ENCODE results near the gene TRPM1.

The TRPM1 gene

DNA sequence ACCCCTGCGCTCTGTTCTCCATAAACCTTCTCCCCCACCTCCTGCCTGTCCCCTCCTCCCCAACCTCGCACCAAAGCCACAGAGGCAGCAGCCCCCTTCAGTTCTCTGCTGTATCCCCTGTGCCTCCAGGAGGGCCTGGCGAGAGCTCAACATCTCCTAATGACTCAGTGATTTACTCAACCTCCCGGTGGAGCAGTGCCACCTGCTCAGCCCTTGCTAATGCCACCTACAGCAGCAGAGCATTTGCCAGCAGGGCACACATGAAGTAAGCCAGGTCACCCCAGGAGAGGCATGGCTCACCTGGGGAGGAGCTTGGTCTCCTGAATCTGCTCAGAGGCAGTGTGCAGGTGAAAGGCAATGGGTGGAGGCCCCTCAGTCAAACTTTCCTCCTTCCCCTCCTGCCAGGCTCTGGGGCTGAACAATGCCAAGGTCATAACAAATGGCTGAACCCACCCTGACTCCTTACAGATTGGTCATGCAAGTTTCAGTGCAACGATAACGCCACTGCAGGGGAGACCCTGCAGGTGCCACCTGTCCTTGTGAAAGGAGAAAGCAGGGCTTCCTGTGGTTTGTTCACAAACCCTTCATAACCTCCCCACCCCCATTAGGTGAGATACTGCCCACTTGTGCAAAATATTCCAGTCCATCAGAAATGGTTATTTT, 19.8 kb downstream of the TRPM1 start:
- DNase-seq, result no peak

DNA sequence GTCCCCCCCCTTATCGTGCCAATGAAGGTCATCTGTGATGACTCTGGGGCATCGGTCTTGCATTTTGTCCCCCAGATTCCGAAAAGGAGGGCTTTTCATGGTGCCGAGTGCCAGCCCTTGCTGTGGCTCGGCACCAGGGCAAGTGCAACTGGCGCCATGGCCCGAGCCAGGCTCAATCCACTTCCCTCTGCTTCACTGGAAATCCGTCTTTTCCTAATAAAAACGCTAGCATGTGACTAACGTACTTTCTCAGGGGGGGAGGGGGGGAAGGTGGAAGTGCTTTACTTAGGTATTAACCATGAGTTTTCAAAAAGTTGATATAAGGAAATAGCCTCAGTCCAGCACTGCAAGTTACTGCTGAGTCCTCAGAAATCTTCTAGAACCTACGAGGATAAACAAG, 20.5 kb downstream of the TRPM1 start:
- no peak for DNase-seq

DNA sequence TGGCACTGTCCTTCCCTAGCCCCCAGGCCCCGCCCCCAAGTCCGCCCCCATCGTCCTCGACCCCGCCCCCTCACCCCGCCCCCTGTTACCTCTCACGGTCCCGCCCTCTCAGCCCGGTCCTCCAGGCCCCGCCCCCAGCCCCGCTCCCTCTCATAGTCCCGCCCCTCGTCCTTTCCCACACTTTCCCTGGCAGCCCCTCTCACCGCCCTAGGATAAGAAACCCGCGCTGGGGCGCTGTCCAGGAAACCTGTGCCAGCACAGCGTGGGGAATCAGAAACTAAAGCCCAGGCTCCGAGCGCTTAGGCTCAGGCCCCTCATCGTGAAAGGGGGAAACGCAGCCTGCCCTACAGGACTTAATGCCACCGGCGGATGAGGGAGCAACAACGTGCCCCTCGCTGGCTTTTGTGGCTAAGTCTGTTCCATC, 20.9 kb downstream of the TRPM1 start:
- peak; percentile 89 for DNase-seq

DNA sequence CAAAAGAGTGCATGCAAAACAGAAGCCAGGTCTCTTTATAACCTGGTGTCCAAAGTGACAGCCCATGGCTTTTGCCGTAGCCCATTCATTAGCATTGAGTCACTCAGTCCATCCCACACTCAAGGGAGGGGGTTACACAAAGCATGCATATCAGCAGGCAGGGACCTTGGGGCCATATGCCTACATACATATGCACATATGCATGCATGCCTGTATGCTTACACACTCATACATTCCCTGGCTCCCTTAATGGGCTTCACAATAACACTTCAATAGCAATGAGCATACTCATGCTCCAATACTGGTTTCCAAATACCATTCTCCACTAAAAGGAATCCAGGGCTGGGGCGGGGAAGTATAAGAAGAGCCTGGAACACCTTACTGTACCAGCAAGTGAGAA, 22.0 kb downstream of the TRPM1 start:
- peak; percentile 86 for DNase-seq

DNA sequence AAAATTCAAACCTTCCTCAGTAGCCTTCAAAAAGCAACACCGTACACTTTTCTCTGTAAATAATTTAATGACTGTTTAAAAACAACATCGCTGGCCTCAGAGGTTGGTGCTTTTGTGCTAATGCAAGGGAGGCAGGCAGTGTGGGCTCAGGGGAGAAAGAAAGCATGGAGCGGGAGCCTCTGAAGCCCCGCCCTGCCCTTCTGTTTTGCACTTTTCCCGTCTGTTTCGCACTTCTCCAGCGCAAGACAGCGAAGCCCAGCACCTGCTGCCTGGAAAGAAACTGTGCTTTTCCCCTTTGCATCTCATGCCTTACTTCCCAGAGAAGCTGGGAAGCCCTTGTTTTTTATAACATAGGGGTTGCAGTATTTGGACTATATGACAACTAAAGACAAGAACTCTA, 23.1 kb downstream of the TRPM1 start:
- no peak for DNase-seq

DNA sequence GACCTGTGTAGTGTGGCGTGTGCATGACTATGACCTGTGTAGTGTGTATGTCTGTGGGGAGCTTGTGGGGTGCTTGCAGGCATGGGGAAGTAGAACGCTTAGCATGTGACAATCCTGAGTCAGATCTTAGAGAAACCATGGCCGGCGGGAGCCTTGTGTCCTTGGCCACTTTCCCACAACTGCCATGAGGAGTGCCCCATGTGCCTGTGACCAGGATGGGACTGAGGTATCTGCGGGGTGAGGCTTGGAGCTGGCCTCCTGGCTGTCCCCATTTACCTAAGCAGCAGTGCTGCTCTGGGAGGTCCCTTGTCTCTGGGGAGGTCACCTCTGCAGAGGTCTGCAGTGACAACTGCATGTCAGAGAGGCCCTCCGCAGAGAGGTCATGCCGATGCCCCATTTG, 23.6 kb downstream of the TRPM1 start:
- DNase-seq, result no peak

DNA sequence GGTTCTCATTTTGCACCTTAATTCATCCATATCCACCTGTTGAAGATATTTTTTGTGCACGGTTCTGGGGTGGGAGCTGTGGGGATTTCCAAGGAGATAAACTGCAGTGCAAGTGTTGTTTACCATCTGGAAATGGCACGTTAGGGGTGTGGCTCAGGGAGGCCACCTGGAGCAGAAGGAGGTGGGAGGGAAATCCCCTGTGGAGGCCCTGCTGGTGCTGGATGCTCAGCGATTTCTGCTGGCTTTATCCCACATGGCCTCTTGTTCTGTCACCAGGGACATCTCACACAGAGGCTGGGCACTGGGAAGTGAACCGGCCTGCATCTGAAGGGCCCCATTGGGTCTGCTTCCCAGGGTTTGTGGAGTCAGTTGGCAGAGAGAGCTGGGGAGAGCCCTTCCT, 24.3 kb downstream of the TRPM1 start:
- no peak for DNase-seq

DNA sequence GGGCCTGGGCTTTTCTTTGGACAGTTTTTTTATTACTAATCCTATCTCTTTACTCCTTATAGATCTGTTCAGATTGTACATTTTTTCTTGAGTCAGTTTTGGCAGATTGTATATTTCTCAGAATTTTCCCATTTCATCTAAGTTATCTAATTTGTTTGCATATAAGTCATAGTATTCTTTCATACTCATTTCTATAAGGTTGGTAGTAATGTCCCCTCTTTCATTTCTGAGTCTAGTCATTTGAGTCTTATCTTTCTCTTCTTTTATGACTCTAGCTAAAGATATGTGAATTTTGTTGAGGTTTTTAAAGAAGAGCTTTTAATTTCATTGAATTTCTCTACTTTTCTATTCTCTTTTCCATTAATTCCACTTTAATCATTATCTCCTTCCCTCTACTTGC, 27.2 kb downstream of the TRPM1 start:
- no peak for DNase-seq

DNA sequence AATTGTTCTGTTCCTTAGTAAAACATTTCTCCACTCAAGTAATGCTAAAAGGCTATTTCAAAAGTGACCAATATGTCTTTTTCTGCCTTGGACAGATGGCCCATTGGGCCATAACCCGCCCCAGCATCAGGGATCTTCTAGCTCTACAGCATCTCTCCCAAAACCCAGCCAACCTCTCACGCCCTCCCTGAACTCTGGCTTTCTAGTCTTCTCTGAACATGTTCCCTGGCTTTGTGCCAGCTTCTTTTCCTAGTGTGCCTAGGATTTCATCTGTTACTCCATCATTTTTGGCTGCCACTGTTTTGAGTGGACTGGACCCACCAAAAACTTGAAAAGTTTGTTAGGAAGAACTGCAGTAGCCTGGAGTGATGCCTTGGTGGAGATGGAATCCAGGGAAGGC, 30.7 kb downstream of the TRPM1 start:
- DNase-seq, result no peak

DNA sequence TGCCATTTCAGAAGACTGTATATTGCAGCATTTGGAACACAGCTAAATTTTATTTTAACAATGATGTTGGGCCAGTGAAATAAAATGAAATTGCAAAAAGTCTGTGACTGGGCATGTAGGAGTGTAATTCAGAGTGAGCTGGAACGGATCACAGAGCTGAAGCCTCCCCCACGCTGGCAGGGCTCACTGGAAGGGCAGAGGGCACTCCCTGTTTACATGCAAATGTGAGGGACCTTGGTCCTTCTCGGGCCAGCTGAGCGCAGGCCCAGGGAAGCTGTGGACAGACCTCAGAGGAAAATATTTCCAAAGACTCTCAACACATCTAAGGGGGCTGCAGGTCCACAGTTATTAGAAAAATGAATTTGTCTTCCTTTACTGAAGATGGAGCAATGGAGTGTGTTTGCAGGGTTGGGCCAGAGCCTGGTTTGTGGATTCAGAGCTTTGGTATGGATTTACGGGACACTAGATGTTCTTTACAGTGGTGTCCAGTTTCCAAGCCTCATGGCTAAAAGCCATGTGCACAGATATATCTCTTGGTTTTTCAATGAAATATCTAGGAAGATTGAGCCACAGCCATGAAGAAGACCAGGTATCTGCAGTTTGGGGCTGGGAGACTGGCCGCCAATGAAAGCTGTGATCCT, 32.0 kb downstream of the TRPM1 start:
- no peak for DNase-seq

DNA sequence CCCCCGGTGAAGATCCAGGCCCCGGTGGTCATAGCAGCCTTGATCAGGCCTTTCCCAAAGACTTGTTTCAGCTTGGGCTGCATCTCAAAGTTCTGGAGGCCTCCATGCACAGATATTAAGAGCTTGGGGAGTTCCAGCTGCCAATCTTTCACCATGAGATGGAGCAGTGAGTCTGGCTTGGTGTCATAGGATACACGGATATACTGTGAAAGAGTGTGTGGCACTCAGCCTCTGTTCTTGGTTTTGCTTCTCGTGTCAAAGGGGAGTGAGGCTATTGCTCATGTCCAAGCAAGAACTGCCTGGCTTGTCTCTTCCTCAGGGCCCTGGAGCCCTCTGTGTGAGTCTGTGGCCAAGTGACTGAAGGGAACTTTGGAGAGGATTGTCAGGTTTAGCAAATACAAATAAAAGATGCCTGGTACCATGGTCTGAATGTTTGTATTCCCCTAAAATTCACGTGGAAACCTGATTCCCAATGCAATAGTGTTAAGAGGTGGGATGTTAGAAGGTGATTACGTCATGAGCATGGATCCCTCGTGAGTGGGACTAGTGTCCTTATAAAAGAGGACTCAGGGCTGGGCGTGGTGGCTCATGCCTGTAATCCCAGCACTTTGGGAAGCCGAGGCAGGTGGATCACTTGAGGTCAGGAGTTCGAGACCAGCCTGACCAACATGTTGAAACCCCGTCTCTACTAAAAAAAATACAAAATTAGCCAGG, 33.5 kb downstream of the TRPM1 start:
- DNase-seq, result no peak

DNA sequence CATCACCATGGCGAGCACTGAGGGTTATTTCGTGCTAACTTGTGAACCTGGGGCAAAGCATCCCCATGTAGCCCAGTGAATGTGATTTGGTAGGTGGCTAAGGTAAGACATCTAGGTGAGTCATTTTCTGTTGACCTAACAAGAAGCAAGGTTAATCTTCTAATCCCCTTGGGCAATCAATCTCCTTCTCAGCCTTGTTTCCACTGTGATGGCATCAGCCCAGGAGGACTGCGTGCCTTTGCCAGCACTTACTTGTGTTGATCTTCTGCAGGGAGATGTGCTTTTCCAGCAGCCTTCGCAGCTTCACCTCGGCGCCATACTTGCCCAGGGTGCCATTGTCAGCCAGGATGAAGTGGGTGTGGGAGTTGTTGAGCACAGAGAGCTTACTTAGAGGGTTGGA, 35.7 kb downstream of the TRPM1 start:
- DNase-seq, result no peak

DNA sequence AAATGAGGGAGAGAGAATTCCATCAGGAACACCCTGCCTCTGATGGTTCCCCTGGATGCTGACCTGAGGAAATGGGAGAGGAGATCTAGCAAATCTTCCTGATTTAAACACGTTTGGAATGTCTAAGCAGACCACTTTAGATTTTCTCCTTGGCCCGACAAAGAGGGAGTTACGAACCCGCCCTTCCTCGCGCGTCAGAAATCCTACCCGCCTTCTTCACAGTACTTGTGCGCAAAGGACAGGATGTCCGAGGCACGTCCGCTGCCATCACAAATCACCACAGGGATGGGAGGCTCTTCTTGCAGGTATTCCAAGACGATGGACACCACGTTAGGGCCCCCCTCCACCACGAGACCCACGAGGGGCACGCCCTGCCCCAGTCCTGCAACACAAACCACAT, 38.6 kb downstream of the TRPM1 start:
- no peak for DNase-seq

DNA sequence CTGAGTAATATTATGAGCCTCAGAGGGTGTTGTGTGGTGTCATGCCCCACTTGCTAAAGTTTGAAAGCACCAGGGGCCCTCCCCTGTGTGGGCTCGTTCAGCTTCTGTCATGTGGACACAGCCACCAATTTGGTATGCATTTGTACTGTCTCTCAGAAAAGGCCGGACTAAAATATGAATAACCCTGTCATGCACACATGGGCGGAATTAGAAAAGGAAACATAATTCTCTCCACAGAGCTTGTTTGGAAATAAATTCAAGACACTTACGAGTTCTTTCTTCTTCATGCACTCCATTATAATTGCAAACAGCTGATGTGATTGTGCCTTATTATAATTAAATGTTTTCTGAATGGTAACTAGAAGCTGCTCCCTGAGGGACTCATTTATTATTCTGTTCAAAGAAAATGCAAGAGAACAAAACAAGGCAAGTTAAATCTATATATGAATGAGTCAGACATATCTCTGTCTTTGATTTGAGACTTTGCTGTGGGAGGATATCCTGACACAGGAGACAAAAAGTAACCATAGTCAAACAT, 39.1 kb downstream of the TRPM1 start:
- DNase-seq, result no peak

DNA sequence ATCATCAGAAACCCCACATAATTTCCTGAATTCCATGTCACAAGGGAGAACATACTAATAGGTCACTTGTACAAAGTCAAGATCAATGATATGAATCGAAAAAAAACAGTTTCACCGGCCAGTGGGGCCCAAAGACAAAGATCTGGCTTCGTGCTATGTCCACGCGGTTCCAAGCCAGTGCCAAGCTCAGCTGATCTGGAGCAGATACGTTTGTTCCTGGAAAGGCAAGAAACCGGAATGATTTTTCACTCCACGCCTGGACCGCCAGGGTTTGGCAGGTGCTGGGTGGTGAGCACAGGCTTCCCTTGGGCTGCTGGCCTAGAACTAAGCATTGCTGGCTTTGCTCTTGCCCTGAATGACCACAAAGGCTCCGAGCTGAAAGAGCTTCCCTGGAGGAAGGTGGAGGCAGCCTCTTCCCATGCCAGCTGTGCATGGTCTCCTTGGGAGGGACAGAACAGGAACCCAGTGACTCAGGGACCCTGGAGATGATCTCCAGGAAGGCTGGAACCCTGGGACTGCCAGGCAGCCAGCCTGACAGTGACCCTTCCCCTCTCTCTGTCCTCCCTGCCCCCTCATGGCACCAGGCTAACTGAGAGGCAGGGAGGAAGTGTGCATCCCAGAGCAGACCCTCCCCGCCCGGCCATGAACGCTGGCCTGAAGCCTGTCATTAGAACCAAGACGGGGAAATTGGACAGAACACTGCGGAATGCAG, 40.9 kb downstream of the TRPM1 start:
- no peak for DNase-seq

DNA sequence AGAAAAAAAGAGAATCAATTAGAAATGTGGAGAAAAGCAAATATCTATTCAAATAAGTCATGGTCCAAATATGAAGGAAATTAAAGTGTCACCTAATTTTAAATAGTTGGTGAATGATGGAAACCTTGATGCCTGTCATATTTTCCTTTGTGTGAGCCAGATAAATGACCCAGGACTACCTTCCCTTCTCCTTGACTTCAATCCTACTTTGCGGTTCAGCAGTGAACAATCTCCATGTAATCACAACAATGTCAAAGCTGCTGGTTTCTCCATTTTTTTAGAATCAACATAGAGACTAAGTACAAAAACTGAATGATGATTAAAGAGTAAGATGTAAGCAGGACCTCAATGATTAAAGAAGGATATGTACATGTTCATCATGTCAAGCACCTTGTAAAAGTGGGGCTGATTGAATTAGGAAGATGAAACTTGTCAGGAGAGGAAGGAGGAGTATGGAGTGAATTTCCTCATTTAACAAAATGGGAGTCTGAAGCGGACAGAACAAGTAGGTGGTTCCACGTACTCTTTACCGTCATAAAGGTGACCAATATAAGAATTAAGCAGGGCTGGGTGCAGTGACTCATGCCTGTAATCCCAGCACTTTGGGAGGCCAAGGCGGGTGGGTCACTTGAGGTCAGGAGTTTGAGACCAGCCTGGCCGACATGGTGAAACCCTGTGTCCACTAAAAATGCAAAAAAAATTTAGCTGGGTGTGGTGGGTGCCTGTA, 43.1 kb downstream of the TRPM1 start:
- no peak for DNase-seq

DNA sequence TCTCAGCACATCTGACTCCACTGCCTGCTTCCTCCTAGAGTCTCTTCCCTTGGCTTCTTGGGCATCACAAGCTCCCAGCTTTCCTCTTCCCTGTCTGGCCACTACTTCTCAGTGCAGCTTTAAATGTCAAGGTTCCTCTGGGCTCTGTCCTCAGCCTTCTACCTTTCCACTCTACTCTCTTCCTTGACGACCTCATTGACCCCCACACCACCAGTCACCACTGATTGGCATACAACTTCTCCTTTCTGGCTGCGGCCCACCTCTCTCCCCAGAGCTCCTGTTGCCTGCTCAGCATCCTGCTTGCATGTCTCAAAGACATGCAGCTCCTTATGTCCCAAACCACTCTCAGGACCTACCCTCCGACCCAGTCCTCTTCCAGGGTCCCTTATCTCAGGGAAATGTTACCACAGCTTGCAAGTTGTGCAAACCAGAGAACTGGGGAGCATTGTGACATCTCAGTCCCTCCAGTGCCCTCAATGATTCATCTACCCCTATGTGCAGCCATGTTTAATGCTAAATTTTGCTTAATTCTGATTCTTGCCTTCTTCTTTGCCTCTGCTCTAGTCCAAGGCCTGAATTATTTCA, 49.9 kb downstream of the TRPM1 start:
- no peak for DNase-seq

DNA sequence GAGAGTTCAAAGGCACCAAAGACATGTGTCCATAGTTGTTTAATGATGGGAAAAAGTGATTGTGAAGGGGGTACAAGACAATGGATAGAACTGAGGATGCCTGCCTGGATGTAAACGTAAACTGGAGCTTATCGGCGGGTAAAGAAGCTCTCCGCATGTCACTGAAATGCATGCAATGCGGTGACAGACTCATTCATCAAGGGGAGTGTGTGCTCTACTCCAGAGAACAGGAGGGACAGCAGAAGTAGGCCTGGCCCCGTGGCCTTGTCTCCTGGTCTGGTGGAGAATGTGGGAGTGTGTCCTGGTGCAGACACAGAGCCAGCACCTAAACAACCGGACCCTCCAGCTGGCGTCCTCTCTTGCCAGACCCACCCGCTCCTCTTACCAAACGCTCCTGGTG, 50.6 kb downstream of the TRPM1 start:
- DNase-seq, result no peak

DNA sequence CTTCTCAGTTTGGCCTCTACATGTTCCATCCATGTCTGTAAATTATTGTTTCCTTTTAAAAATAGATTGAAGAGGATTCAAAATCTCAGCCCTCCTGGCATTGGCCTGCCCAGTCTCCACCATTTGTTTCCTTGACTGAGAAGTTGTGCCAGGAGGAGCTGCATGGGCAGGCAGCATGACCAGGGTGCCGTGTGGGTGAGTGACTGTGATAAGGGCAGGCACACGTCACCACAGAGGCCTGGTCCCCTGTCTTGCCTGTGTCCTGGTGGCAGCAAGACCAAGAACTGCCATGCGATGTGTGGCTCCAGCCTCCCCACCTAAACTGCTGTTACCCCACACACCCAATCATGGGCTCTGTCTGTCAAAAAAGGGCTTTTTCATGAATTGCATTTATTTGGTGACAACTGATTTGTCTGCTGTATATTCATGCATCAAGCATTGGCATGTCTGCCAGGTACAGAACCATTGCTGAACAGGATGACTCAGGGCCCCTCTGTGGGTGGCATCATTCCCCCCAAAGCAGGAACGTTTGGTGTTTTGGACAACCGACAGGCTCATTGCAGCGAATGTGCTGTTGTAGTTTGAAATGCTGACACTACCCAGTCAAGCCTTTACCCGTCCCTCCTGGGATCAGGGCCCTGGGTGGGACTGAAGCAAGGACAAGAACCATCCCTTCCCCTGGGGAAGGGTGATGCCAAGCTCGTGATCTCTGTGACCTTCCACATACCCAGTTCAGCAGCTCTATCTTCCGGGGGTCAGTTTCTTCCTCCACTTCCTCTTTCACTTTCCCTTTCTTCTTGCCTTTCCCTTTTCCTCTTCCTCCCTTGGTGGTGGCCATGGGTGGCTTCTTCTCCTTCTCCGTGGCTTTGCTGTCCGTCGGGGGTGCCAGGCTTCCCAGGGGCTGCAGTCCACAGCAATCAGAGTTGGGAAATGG, 51.6 kb downstream of the TRPM1 start:
- DNase-seq, result no peak

DNA sequence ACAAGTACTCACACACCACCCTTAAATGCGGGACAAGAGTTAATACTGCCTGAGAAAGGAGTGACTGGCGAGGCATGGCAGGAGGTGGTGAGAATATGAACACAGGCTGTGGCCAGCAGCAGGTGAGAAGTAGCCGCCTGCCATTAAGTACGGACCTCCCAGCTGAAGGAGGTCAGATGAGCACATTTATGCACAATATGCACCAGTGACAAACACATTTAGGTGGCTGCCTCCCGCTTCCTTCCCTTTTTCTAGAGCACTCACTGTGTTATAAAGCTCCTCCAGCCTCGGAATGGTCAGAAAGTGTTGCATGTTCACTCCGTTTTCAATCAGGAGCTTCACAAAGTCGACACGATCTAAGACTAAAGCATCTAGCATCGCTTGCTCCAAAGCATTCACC, 52.4 kb downstream of the TRPM1 start:
- no peak for DNase-seq

DNA sequence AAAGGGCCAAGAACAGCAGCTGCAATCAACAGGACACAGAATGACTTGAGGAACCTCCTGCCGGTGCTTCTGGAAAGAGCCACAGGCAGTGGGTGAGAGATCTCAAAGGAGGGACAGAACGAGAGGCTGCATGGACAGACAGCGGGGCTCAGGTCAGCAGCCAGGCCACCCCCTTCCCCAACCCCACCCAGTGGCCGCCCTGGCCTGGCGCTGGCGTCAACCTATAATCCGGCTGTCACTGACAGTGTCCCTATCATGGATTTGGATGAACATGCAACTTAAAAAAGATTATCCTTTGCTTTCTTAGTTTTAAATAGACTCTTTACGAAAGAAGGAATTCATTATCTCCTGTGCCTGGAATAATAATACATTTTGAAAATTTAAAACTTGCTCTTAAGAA, 54.1 kb downstream of the TRPM1 start:
- DNase-seq, result no peak
